LNCaP clone FGC (cell line): ENCODE results near the gene PITPNM3.

ENCODE experiments used
- DNase-seq: peaks from one replicate; pipeline ENCODE4 v3.0.0-alpha.2; 2011; ENCODE audit warnings: low read depth
- H3K4me3 ChIP-seq: 2 replicates; pipeline ENCODE4 v1.5.1; 2011; ENCODE audit warnings: mild to moderate bottlenecking, low read depth, low read length, control low read depth
- TF ChIP-seq, protein P1 (sequence below): IDR thresholded peaks from 2 replicates; pipeline ENCODE4 v1.5.1; 2012; ENCODE audit warnings: mild to moderate bottlenecking; ENCODE audit not compliant: control insufficient read depth, insufficient read depth; ENCODE audit errors: extremely low read depth

The PITPNM3 gene

DNA sequence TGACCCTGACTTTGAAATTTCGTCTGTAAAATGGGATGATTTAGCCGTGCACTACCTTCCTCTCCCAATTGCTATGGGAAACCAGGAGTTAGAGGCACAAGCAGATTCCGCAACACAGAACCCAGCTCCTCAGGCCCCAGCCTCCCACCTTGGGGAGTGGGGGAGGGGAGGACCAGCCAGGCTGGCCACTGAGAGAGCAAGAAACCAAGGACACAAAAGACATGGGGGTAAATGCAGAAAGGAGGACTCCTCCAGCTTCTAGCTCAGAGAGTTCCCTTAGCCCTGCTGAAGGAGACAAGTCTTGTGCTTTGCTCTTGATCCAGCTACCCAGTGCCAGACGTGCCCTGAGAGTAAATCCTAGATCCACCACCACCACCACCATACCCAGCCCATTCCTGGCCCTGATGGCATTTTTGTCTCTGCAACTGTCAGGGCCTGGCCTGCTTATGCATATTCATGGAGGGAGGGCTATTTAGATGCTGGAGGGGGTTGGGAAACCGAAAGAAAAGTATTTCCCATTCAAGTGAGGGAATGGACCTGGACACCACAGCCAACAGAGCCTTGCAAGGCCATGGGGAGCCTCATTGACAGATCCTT is 25.9 kb downstream of the PITPNM3 start:
- TF ChIP-seq, protein P1, sequence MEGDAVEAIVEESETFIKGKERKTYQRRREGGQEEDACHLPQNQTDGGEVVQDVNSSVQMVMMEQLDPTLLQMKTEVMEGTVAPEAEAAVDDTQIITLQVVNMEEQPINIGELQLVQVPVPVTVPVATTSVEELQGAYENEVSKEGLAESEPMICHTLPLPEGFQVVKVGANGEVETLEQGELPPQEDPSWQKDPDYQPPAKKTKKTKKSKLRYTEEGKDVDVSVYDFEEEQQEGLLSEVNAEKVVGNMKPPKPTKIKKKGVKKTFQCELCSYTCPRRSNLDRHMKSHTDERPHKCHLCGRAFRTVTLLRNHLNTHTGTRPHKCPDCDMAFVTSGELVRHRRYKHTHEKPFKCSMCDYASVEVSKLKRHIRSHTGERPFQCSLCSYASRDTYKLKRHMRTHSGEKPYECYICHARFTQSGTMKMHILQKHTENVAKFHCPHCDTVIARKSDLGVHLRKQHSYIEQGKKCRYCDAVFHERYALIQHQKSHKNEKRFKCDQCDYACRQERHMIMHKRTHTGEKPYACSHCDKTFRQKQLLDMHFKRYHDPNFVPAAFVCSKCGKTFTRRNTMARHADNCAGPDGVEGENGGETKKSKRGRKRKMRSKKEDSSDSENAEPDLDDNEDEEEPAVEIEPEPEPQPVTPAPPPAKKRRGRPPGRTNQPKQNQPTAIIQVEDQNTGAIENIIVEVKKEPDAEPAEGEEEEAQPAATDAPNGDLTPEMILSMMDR, result no peak
- no peak for DNase-seq
- H3K4me3 ChIP-seq, result no peak overlapping the region

DNA sequence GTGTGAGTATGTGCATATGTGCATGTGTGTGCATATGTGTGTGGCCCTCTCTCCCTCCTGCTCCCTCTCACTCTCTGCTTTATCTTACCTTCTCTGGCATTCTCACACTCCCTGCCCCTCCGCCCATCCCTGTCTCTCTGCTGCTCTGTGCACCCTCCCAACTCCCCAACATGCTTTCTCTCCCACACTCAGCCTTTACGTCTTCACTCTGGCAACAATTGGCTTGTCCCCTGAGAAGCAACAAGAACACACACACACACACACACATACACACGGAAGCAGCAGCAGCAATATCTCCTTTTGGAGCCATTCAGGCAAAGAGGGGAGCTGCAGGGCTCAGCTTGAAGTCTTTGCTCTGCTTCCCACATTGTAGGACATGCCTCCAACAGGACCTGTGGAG is 27.8 kb downstream of the PITPNM3 start:
- H3K4me3 ChIP-seq, result no peak overlapping the region
- no peak for DNase-seq
- TF ChIP-seq, protein P1, result no peak

DNA sequence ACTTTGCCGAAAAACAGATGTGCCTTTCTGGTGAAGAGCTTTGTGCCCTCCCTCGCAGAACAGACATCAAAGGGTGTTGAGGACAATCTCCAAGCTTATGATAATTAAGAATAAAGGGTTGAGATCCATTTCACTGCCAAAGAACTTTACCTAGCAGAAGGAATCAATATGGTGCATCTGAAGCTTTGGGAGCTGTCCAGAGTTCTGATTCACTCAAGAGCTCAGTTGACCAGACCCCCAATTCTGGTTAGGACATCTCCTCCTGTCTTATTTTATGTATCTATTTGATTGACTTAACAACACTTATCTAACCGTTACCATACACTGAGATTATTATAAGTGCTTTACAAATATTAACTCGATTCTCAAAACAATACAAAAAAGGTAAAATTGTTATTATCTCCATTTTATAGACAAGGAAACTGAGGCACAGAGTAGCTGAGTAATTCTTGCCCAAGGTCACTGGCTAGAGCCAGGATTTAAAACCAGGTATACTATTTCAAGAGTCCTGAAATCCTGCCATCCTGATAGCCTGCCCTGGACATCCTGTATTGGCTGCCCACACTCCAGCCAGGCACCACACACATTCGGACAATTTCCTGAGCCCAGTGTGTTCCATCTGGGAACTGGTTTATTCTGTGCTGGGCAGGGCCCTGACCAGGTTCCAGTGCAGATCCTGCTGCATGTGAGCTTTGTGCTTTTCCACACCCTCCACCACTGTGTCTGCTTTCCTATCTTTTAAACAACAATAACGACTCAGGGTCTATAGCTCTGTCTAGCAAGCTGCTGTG is 29.8 kb downstream of the PITPNM3 start:
- TF ChIP-seq, protein P1, result no peak
- no peak for DNase-seq
- no peak overlapping the region for H3K4me3 ChIP-seq

DNA sequence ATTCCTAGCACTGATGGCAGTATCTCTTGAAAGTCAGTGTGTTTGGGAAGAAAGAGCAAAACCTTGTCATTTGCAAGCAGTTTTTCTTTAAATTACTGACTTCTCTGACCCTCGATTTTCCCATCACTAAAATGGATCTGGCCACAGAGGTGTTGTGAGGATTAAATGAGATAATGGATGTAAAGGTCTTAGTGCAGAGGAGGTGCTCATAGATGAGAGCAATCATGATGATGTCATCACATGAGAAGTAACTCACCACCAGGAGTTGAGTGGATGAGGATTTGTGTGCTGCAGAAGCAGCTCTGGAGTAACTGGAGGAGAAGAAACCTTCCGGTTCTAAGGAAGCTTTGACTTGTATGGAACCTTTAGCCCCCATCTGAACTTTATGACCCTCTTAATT is 30.6 kb downstream of the PITPNM3 start:
- H3K4me3 ChIP-seq, result no peak overlapping the region
- TF ChIP-seq, protein P1, result no peak
- DNase-seq, result no peak

DNA sequence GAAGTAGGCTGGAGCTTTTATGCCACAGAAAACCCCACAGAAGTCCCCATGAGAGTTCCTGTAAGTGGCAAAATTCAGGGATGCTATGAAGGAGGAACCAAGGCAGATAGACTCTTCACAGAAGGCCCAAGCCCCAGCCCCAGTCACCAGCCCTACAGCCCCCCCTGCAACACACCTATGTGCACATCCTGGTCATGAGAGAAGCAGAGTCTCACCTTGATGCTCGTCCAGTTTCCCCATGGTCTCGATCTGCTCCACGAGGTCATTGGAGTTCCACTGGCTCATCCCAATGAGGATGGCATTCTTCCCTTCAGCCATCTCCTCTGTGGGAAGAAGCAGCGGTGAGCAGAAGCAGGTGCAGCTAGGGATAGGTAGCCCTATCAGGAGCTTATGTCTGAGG is 31.2 kb downstream of the PITPNM3 start:
- DNase-seq, result no peak
- H3K4me3 ChIP-seq, result no peak overlapping the region
- TF ChIP-seq, protein P1, result no peak

DNA sequence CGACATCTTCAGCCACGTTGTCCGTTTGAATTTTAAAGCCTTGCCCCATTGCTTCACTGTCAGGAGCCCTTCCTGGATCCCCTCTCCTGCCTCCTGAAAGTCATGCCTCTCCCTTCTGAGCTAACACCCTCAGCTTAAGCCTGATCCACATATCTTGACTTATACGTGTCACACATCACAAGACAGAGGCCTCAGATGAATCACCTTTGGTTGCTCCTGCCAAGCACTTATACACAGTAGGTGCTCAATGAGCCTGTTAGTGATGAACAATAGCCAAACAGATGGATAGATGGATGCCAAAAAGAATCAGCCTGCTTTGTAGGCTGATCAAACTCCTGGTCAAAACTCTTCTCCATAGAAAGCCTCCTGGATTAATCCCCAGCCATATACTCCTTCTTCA is 31.8 kb downstream of the PITPNM3 start:
- TF ChIP-seq, protein P1, result no peak
- no peak overlapping the region for H3K4me3 ChIP-seq
- DNase-seq, result no peak
